Measurements from ENCODE around the gene SNRPB. TPM values are rescaled to one million over a fixed set of nuclear protein-coding genes. Genes with fewer than 3 reads are reported as not detected.
"Not testable (repeated sequence)": the region's sequence is repeated elsewhere in the genome, so short reads cannot be mapped to it uniquely, and the experiment has no call there.

Gene SNRPB
- total RNA-seq, 1 experiment from 2014 or later = 462 TPM

GRCh38 chr20:2504803-2505202, 34.2 kb upstream of the SNRPB start:
- H3K9me3 ChIP-seq (ENCODE audit: control insufficient read depth, low read depth, low read length); H2BK5ac ChIP-seq (ENCODE audit: insufficient read length, low read length); DNase-seq; H4K8ac ChIP-seq (replicated peaks; ENCODE audit: insufficient read length, low read depth, low read length); H3K79me2 ChIP-seq (ENCODE audit: insufficient read depth, low read length); H3T11ph ChIP-seq (ENCODE audit: low read length); H3K9me3 Mint-ChIP-seq; H3K4me1 Mint-ChIP-seq; H2BK12ac ChIP-seq (ENCODE audit: insufficient read length, low read depth, low read length); H2AK5ac ChIP-seq (ENCODE audit: insufficient read length, low read length); H4K91ac ChIP-seq (ENCODE audit: insufficient read length, low read depth, low read length); H3K27ac Mint-ChIP-seq; H2BK20ac ChIP-seq (ENCODE audit: low read depth, low read length, poor library complexity, severe bottlenecking); H2BK15ac ChIP-seq (ENCODE audit: low read depth, low read length); H2AFZ ChIP-seq (ENCODE audit: low read length); H3K4ac ChIP-seq (ENCODE audit: low read depth, low read length); H2BK120ac ChIP-seq (ENCODE audit: low read depth, low read length, poor library complexity, severe bottlenecking); H4K20me1 ChIP-seq (ENCODE audit: control insufficient read depth, insufficient read depth, insufficient read length); H3K4me3 Mint-ChIP-seq; H4K5ac ChIP-seq (ENCODE audit: insufficient read length, low read depth, low read length); H3K4me1 ChIP-seq (ENCODE audit: insufficient read depth, low read length); H3K56ac ChIP-seq (ENCODE audit: insufficient read length, low read depth, low read length); H3K79me1 ChIP-seq (ENCODE audit: insufficient read depth, low read depth, low read length, poor library complexity, severe bottlenecking); H3K18ac ChIP-seq (ENCODE audit: insufficient read length, low read depth, low read length); H3K9ac ChIP-seq (ENCODE audit: extremely low read depth, insufficient read length, low read length); H3K14ac ChIP-seq (ENCODE audit: insufficient read depth, low read length); H3K4me2 ChIP-seq (ENCODE audit: insufficient read depth, insufficient read length, low read length); H3K27ac ChIP-seq (ENCODE audit: insufficient read length, low read depth, low read length); H3K23ac ChIP-seq (ENCODE audit: insufficient read length, low read depth, low read length): not testable (repeated sequence)
- H3K36me3 Mint-ChIP-seq (ENCODE audit: insufficient read depth in 1 of 3, low read depth in 3 of 3) = peaks cover 6 to 12% (median 12%) of the 10 kb centered on the region in 3 experiments; a peak in 6 of 7 replicates
- H3K27me3 ChIP-seq (ENCODE audit: insufficient read depth, low read length) = peaks cover 10% of the 10 kb centered on the region
- no CpG with 5 or more reads among the region's 2 CpGs for WGBS (ENCODE audit: extremely low coverage, insufficient read length, low lambda C conversion rate)
- peaks cover 12% of the 10 kb centered on the region for H3K23me2 ChIP-seq (ENCODE audit: insufficient read length, low read depth, low read length, poor library complexity, severe bottlenecking)
- peaks cover 84% of the 10 kb centered on the region for H3K27me3 Mint-ChIP-seq (ENCODE audit: low read depth)

- Mint-ChIP-seq H3K27me3 (ENCODE audit: low read depth) (peaks cover 74% of the 10 kb centered on the region), H3K36me3 (ENCODE audit: insufficient read depth in 1 of 3, low read depth in 3 of 3) (peaks cover 10 to 21% (median 18%) of the 10 kb centered on the region in 3 experiments)
- not testable (repeated sequence) for H2BK15ac ChIP-seq (ENCODE audit: low read depth, low read length); H2BK120ac ChIP-seq (ENCODE audit: low read depth, low read length, poor library complexity, severe bottlenecking); H2BK12ac ChIP-seq (ENCODE audit: insufficient read length, low read depth, low read length); H3K23me2 ChIP-seq (ENCODE audit: insufficient read length, low read depth, low read length, poor library complexity, severe bottlenecking); H3T11ph ChIP-seq (ENCODE audit: low read length); H4K8ac ChIP-seq (replicated peaks; ENCODE audit: insufficient read length, low read depth, low read length); H3K27ac ChIP-seq (ENCODE audit: insufficient read length, low read depth, low read length); H3K4ac ChIP-seq (ENCODE audit: low read depth, low read length); H3K4me3 Mint-ChIP-seq; H4K91ac ChIP-seq (ENCODE audit: insufficient read length, low read depth, low read length); H2BK20ac ChIP-seq (ENCODE audit: low read depth, low read length, poor library complexity, severe bottlenecking); H3K27me3 ChIP-seq (ENCODE audit: insufficient read depth, low read length); H3K14ac ChIP-seq (ENCODE audit: insufficient read depth, low read length); H3K9ac ChIP-seq (ENCODE audit: extremely low read depth, insufficient read length, low read length); H3K23ac ChIP-seq (ENCODE audit: insufficient read length, low read depth, low read length); H4K5ac ChIP-seq (ENCODE audit: insufficient read length, low read depth, low read length); H3K27ac Mint-ChIP-seq; H3K18ac ChIP-seq (ENCODE audit: insufficient read length, low read depth, low read length); H4K20me1 ChIP-seq (ENCODE audit: control insufficient read depth, insufficient read depth, insufficient read length); H3K4me2 ChIP-seq (ENCODE audit: insufficient read depth, insufficient read length, low read length); H3K4me1 Mint-ChIP-seq; H3K56ac ChIP-seq (ENCODE audit: insufficient read length, low read depth, low read length); H2BK5ac ChIP-seq (ENCODE audit: insufficient read length, low read length); H2AK5ac ChIP-seq (ENCODE audit: insufficient read length, low read length); H3K9me3 Mint-ChIP-seq; H3K79me2 ChIP-seq (ENCODE audit: insufficient read depth, low read length); H3K79me1 ChIP-seq (ENCODE audit: insufficient read depth, low read depth, low read length, poor library complexity, severe bottlenecking); H2AFZ ChIP-seq (ENCODE audit: low read length); DNase-seq; H3K4me1 ChIP-seq (ENCODE audit: insufficient read depth, low read length); H3K9me3 ChIP-seq (ENCODE audit: control insufficient read depth, low read depth, low read length)
- no CpG with 5 or more reads among the region's 2 CpGs for WGBS (ENCODE audit: extremely low coverage, insufficient read length, low lambda C conversion rate)
Observed at GRCh38 chr20:2502808-2503384, 32.3 kb upstream of the SNRPB start.
